Placental epithelial cell (primary cell): ENCODE measurements around the gene FGL2. TPM values are rescaled to one million over a fixed set of nuclear protein-coding genes. Genes with fewer than 3 reads are reported as not detected.

Source experiments
- total RNA-seq: library from RNA; depleted of rRNA; stranded (reverse); fragments of >200 nt; gene quantifications from 2 replicates; pipeline ENCODE4 v1.2.3, GENCODE V29; 2012

The FGL2 gene
- 0.11 TPM in 1 of 2 replicates, not detected in the other for total RNA-seq

GRCh38 chr7:77199013-77199966, at the start of gene FGL2:
FGL2 (minus strand) TSS chr7:77199819; CDS start chr7:77199793, 26 bp downstream.

Other genes with a start within 250 kb of the FGL2 start
- not detected in 2 replicates for gene SPDYE17, start 167.5 kb downstream of the FGL2 start, total RNA-seq
- not detected in 2 replicates for gene SPDYE18, start 137.3 kb downstream of the FGL2 start, total RNA-seq
- gene CCDC146, start 77.2 kb downstream of the FGL2 start, total RNA-seq = 0.43 and 2.0 TPM in 2 replicates
- gene GSAP, start 216.5 kb upstream of the FGL2 start, total RNA-seq = under 0.01 TPM in 2 replicates